Stimulated activated CD4-positive, alpha-beta T cell treated with anti-CD3 and anti-CD28 coated beads, Interleukin-15, amount 100 ng/mL, for 48 hours (primary cell): Measurements from ENCODE around the gene ZNF358.
A peak's percentile ranks its signal among the peaks of the same experiment; 100 is the strongest.

ENCODE experiments used
- DNase-seq, 2 donors: peaks; one replicate each; pipeline ENCODE4 v3.0.0-alpha.2; 2020; ENCODE audit warnings: low read depth in 2 of 2

Gene ZNF358

DNA sequence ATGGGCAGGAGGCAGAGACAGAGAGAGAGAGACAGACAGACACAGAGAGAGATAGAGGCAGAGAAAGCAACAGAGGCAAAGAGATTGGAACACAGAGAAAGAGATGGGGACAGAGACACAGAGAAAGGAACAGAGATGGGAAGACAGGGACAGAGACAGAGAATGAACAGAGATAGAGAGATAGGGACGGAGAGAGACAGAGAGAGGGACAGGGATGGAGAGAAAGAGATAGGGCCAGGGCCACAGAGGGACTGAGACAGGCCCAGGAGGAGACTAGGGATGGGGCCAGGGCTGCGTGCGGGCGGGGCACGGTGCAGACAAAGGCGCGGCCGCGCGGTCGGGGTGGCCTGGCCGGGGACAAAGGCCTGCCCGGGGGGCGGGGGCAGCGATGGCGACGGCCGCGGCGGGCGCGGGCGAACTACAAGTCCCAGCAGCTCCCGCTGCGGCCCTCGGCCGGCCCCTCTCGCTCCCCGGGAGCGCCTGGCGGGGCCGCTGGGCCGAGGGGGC is at the start of gene ZNF358:
TSS of gene ZNF358 (plus strand) at position 459 of the 507 bp plus-strand sequence. CDS start 3,140 bp downstream, outside the sequence.
- DNase-seq = no peak

DNA sequence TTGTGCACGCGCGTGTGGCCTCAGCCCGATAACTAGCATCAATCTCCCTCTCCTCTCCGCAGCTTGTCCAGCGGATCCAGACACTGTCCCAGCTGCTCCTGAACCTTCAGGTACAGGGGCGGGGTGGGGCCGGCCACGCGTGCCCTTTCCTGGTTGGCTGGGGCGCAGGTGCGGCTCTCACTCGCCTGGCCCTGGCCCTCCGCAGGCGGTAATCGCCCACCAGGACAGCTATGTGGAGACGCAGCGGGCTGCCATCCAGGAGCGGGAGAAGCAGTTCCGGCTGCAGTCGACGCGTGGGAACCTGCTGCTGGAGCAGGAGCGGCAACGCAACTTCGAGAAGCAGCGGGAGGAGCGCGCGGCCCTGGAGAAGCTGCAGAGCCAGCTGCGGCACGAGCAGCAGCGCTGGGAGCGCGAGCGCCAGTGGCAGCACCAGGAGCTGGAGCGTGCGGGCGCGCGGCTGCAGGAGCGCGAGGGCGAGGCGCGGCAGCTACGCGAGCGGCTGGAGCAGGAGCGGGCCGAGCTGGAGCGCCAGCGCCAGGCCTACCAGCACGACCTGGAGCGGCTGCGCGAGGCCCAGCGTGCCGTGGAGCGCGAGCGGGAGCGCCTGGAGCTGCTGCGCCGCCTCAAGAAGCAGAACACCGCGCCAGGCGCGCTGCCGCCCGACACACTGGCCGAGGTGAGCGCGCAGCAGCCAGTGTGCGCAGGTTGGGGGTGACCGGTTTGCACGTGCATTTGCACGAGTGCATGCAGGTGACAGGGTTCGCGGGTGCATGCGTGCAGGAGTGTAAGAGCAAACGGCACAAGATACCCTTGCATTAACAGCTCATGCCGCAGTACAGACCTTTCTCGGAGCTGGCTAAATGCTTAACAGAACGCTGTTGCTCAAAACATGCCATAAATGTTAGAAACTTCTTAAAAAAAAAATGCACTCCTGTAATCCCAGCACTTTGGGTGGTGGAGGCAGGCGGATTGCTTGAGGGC is 48.6 kb upstream of the ZNF358 start:
- DNase-seq = no peak

DNA sequence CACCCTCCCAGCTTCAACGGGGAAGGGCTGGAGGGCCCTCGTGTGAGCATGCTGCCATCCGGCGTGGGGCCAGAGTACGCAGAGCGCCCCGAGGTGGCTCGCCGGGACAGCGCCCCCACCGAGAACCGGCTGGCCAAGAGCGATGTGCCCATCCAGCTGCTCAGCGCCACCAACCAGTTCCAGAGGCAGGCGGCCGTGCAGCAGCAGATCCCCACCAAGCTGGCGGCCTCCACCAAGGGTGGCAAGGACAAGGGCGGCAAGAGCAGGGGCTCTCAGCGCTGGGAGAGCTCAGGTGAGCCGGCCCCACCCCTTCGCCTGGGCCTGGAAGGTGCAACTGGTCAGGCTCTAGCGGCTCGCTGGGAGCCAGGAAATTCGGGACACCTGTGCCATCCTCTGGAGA is 47.1 kb upstream of the ZNF358 start:
- DNase-seq = no peak

DNA sequence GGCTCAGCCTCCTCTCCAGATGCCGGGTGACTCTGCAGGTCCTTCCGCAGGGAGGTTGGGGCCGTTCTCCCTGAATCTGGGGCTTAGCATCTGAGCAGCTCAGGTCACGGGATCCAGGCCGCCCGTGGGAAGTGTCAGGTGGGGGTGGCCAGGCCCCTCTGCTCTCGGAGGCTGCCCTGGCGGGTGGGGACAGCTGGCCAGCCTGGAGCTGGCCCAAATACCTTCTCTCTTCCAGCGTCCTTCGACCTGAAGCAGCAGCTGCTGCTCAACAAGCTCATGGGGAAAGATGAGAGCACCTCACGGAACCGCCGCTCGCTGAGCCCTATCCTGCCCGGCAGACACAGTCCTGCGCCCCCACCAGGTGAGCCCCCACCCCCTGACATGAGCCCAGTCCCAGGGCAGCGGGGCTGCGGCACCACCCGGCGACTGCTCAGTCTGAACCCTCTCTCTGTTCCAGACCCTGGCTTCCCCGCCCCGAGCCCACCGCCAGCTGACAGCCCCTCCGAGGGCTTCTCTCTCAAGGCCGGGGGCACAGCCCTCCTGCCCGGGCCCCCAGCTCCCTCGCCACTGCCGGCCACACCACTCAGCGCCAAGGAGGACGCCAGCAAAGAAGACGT is 46.1 kb upstream of the ZNF358 start:
- no peak for DNase-seq

DNA sequence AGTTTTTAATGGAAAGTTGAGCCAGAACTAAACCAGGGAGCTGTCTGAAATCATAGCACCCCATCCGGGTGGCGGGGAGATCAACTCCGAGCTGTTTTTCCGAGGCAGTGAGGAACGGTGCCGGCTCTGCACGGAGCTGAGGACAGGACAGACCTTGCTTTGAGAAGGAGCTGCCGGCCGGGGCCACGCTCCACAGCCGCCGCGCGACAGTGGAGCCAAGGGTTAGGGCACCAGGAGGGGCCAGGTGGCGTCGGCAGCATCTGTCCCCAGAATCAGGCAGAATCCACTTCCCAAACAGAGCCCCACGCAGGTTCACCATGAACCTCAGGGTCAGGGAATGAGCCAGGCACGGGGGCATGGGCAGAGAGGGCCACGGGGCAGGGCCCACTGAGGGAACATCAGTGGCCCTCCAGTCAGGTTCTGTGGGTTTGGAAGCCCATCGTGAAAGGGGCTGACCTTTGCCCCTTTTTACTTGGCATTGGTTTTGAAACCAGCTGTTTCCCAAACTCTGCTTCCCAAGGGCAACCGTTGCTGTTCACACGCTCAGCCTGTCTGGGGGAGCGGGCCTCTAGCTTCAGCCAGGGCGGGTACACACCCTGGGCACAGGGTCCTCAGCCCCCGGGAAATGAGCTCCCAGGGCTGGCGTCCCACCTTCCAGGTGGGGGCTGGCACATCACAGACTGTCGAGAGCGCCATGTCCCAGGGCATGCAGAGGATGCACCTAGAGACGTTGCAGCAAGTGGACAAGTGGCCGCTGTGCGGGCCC is 45.2 kb upstream of the ZNF358 start:
- DNase-seq = no peak

DNA sequence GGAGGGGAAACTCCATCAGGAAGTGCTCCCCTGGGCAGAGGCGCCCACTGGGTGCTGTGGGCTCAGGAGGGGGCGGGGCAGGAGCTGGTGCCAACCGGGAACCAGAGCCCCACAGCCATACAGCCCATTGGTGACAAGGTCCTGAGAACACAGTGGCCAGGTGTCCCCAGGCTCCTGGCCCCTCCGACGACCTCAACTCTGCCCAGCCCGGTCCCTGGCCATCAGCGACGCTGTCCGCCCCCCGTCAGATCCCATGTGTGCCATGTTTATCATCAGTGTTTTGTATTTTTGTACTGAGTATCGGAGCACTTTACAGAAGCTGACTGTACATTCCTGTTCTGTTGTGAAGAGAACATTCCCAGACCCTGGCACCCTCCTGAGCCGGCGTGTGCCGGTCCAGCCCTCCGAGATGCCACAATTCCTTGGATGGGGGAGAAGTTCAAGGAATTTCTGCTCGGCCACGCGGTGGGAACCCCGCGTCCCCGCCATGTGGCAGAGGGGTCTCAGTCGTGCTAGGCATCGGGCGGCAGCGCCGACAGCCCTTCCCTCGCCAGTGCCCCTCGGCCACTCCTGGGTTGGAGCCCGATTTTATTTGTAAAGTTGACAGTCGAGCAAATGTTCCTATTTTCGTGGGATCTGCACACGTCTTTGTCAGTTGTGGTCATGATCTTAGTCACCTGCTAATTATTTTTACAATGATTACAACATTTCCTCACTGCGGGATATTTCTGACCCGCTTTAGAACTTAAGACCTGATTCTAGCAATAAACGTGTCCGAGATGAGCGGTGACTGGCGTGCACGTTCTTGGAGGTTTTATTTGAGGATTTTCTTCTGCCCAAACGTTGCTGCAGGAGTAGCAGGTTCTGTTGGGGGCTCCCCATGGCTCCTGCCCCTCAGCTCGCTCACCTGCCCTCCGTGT is 43.9 kb upstream of the ZNF358 start:
- no peak for DNase-seq

DNA sequence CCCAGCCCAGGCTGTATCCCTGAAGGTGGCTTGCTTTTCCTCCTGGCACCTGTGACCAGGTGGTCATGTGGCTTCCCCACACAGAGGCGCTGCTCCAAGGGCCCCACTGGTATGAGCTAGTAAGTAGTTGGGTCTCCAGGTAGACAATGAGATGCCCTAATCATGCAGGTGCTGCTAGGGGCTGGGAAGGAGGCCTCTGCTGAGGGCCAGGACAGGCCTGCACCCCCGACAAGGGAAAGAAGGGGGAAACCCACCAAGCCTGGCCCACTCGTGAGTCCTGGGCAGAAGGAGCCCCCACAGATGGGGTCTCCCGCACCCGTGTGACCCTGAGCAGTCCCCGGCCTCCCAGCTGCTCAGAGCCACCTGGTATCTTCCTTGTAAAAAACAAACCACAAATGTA is 40.2 kb upstream of the ZNF358 start:
- DNase-seq = no peak

DNA sequence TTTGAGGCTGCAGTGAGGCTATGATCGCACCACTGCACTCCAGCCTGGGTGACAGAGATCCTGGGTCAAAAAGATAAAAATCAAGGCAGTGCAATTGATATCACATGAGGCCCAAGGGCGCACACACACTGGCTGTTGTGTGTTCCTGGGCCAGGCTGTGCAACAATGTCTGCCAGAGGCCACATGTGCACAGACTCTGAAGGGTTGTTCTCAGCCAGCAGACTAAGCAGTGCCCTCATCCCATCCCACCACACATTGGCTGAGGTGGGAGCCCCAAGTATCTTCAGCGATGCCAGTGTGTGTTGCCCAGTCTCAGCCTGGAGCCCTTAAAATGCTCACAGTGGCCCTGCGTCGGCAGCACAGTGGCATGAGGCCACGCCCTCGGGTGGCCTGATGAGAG is 39.7 kb upstream of the ZNF358 start:
- no peak for DNase-seq

DNA sequence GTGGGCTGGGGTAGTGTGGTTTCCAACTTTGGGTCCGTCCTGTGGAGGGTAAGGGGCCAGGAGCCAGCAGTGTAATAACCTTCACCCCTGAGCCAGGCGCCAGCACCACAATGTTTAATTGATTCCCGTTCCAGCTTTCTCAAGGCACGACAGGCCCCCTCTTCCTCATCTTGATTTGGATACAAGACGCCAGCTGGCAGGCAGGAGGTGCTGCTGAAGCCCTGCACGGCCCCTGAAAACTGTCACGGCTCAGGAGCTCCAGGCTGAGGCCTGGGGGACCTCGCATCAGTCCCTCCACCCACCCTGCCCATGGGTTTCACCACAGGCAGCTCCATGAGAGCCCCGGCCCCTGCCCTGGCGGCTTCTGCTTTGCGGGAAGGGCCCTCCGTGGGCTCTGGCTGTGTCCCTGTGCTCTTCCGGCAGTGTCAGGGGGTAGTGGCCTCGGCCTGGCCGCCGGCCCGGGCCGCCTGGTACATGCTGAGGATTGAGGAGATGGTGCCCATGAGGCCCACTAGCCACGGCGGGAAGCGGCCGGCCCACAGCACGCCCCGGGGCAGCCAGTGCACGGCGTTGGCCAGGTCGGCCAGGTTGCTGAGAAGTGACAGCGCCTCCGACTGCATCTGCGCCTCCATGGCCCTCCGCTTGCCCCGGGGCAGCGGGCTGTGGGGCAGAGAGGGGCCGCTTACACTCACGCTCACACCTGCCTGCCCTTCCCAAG is 39.0 kb upstream of the ZNF358 start:
- no peak for DNase-seq

DNA sequence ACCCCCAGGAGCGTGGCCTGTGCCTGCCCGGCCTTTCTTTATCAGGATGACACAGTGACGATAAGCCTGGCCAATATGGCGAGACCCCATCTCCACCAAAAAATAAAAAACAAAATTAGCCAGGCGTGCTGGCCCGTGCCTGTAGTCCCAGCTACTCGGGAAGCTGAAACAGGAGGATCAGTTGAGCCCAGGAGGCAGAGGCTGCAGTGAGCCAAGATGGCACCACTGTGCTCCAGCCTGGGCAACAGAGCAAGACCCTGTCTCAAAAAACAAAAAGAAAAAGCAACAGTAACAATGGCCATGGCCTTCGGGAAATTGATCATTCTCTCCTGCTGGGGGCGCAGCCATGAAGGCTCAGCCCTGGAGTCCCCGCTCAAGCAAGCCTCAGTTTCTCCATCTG is 38.1 kb upstream of the ZNF358 start:
- no peak for DNase-seq

DNA sequence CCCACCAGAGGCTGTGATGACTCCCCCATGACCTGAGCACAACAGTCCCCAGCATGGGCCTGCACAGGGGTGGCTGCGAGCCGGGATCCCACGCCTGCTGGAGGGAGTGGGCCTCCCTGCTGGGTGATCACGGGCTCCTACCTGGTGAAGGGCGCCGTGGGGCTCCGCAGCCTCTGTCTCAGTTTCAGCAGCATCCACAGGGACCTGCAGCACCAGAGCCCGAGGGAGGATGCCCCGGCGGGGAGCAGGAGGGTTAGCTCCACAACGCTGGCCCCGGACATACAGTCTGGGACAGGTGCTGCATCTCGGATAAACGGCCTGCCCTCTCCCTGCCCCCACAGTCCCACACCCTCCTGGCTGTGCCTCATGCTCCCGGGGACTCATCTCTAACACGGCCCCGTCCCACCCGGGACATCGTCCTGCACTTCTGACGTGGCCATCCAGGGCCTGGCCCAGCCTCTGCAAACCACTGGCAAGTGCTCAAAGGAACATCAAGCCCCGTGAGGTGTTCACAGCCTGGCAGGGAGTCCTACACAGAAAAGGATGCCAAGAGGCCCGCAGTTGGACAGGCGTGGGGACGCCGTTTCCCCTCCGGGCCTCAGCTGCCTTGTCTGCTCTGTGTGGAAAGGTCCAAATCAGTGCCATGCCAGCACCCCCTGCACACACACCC is 37.6 kb upstream of the ZNF358 start:
- no peak for DNase-seq

DNA sequence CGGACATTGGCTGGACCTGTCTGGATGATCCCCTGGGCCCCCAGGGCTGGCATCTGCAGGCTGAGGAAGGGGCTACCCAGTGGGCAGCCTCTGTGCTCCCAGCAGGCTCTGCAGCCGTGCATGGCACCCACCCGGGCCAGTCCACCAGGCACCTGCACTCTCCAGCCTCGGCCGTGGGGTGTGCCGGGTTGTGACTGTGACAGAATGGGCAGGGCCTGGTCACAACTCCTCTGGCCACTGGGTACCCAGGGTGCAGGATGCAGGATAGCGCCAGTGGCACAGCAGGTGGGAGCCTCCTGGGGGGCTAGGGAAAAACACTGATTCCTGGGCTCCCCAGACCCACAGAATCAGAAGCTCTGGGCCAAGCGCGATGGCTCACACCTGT is 37.1 kb upstream of the ZNF358 start:
- DNase-seq = no peak

DNA sequence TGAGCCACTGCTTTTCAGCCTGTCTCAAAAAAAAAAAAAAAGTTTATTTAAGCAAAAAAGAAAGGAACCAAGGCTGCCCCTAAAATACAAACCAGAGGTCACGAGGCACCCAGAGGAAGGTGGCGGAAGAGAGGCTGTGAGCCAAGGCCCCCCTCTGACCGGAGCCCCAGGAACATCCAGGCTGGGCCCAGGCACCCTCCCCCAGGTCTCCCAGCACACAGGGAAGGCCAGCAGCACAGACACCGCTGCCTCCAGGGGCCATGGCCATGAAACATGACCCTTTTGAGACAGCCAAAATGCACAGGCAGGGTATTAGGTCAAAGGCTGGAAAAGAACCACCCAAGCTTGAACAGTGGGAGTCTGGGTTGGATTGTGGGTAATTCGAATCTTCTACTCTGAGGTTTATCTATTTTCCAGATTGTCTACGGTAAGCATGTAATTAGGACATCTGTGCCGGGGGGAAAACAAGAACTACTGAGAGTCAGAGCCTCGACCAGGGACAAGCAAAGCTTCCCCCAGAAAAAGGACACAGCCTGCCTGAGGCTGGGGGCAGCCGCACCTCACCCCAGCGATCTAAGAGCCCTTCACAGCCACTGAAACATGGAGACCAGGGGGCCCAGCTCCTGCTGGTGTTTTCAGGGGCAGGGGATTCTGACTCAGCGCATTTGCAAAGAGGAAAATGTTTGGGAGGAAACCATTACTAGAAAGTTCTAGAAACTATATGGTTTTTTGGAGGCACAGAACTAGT is 35.5 kb upstream of the ZNF358 start:
- no peak for DNase-seq

DNA sequence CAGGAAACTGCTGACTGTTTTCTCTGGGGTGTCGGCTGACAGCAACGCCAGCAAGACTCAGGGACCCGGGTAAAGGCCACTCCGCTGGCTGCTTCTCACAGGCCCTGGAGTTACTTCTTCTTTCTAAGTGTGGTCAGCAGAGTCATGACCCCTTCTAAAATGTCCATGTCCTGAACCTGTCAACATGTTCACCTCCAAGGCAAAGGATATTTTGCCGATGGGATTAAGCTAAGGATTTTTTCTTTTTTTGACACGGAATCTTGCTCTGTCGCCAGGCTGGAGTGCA is 35.0 kb upstream of the ZNF358 start:
- no peak for DNase-seq

DNA sequence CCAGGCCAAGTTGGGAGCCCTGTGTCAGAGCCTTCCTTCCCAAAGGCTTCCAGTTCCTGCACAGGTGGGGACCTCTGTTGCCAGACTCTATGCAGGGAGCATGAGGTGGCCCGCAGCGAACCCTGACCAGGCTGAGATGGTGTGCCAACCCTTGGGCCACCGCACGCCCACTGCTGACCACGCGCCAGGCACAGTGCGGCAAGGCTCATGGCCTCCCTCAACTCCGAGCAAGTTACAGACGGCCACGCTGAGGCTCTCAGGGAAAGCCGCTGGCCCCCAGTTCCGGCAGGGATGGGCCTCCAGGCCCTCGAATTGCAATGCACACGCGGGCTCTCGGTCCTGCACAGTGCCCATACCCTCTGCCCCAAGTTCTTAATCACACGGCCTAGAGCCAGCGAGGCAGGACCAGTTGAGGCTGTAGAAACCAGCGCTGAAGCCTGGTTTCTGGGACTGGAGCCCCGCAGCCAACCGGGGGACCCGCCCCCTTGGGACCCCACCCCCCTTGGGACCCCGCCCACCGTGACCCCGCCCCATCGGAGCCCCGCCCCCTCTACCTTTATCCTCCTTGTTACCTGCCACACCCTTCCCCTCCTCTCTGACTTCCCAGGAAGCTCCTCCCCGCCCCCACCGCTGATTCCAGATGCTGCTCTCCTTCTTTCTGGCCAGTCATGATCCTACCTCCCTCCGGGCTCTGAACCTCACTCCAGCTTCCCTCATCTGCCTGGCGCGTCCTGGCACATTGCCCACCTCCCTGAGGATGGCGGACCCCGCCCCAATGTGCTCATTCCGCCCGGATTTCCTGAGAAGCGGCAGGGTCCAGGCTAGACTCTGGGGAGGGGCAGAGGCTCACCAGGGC is 33.1 kb upstream of the ZNF358 start:
- no peak for DNase-seq

DNA sequence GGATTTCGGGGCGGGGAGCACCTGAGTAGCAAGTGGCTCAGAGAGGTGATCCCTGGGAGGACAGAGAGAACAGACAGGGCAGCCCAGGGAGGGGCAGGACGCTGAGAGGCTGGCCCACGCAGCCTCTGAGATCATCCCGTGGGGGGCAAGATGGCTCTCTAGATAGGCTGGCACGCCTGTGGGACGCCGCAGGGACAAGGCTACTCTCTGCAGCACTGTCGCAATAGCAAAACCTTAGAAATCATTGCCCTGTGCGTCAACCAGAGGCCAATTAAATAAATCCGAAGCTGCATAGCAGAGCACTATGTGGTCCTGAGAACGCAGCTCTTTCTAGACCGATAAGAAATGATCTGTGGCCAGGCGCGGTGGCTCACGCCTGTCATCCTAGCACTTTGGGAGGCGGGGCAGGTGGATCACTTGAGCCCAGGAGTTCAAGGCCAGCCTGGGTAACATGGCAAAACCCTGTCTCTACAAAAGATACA is 32.1 kb upstream of the ZNF358 start:
- DNase-seq = no peak

DNA sequence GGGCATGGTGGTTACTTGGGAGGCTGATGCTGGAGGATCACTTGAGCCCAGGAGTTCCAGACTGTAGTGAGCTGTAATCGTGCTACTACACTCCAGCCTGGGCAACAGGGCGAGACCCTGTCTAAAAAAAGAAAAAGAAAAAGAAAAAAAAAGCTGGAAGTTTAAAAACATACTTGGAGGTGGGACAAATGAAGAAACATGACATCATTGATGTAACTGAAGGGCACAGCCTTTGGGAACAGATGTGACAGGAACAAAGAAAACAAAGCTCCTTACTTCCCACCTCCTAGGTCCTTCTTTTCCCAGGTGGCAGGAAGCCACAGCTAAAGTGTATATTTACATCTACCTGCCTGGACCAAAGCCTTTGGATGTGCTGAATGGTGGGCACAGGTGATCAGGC is 29.0 kb upstream of the ZNF358 start:
- no peak for DNase-seq

DNA sequence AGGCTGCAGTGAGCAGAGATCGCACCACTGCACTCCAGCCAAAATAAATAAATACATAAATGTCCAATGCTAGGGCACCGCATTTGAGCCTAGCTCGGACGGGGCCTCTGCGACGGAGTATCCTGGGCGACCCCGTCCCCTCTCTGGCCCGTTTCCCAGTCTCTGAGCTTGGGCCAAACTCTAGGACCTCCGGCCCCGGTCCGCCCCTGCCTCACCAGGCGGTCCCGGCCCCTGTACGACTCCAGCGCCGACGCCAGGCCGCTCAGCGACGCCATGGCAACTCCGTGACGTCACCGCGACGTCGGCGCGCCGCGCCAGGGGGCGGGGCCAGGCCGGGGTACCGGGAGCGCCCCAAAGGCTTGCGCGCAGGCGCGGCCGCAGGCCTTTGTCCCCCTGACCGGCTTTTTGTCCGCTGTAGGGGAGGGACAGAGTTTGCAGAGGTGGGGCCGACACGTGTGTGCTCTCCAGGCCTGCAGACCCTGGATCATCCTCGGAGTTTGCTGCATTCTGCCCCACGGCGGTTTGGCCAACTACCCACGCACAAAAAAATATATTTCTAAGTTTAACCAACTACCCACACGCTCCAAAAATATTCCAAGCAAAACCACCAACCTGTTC is 27.1 kb upstream of the ZNF358 start, which contains the start of gene PEX11G:
TSS of gene PEX11G (minus strand) at position 300 of the 618 bp plus-strand sequence. CDS start at position 275, 25 bp downstream.
- DNase-seq = peak; percentile 78 to 90
